A549 (cell line): Measurements from ENCODE around the gene PCNX2. TPM values are rescaled to one million over a fixed set of nuclear protein-coding genes. Genes with fewer than 3 reads are reported as not detected.

Experiments used
- ATAC-seq, 2 experiments: fragments of 200-7000 bp in 1 of 2; fragments of >200 bp in 1 of 2; cut with Nextera tagmentation in 1 of 2; cut with Tn5 transposase in 1 of 2; 3 replicates each; pipeline versions ENCODE4 v1.8.0 to v1.9.1; 2018 to 2020; ENCODE audit warnings: mild to moderate bottlenecking in 1 of 2, moderate library complexity in 1 of 2
- CTCF ChIA-PET: fragments of 300-600 bp; sonication (Branson Sonifier 250); formaldehyde crosslinking; extraction: SDS; loops from one replicate; lab custom pipeline; 2021; ENCODE audit warnings: antibody characterized with exemption, inconsistent platforms; lab: Yijun Ruan, JAX
- POLR2A ChIA-PET: fragments of 350-600 bp; formaldehyde crosslinking; extraction: SDS; loops from one replicate; lab custom pipeline; 2021; ENCODE audit warnings: antibody characterized with exemption, inconsistent platforms; lab: Yijun Ruan, JAX
- DNase-seq, 2 experiments: peaks; one replicate each; pipeline versions ENCODE4 v3.0.0 to v3.0.0-alpha.2; 2011 to 2016; ENCODE audit warnings: low read depth in 1 of 2, low spot score in 1 of 2
- FAIRE-seq: peaks from 2 replicates; lab custom pipeline; 2011; peaks lifted over from hg19 to GRCh38; lab: Jason Lieb, UNC
- H3K27ac ChIP-seq, 2 experiments: fragments of >200 bp; sonication (Bioruptor Twin); formaldehyde crosslinking; 3 replicates each; pipeline ENCODE4 v1.5.1; 2016 to 2017
- H3K4me1 ChIP-seq: fragments of >200 bp; sonication (Bioruptor Twin); formaldehyde crosslinking; 3 replicates; pipeline ENCODE4 v1.6.1; 2016
- H3K4me2 ChIP-seq: fragments of >200 bp; sonication (Bioruptor Twin); formaldehyde crosslinking; 3 replicates; pipeline ENCODE4 v1.6.1; 2016
- H3K4me3 ChIP-seq: fragments of >200 bp; sonication (Bioruptor Twin); formaldehyde crosslinking; 3 replicates; pipeline ENCODE4 v1.5.1; 2016
- H3K9me3 ChIP-seq: fragments of >200 bp; sonication (Bioruptor Twin); formaldehyde crosslinking; 3 replicates; pipeline ENCODE4 v1.6.1; 2016
- CHD2 ChIP-seq: fragments of 150-350 bp; IDR thresholded peaks from 2 replicates; pipeline ENCODE4 v1.6.1; 2014; ENCODE audit warnings: low read length; ENCODE audit not compliant: partially characterized antibody
- E2F6 ChIP-seq: IDR thresholded peaks from 2 replicates; pipeline ENCODE4 v1.6.1; 2012; ENCODE audit warnings: low read depth, borderline replicate concordance
- EP300 ChIP-seq, 2 experiments: fragments of >200 bp; sonication (Bioruptor Twin); formaldehyde crosslinking; IDR thresholded peaks; 2 replicates in 1 of 2; 3 replicates in 1 of 2; pipeline ENCODE4 v1.6.1; 2016 to 2017
- ESRRA ChIP-seq: fragments of 150-350 bp; IDR thresholded peaks from 2 replicates; pipeline ENCODE4 v1.6.1; 2014; ENCODE audit warnings: mild to moderate bottlenecking, low read length, borderline replicate concordance
- FOSB ChIP-seq: fragments of 250-450 bp; sonication (Bioruptor Pico); IDR thresholded peaks from 2 replicates; pipeline ENCODE4 v1.5.0; 2020; ENCODE audit warnings: mild to moderate bottlenecking, moderate library complexity
- HOXB13 ChIP-seq: fragments of 250-450 bp; sonication (Bioruptor Pico); IDR thresholded peaks from 2 replicates; pipeline ENCODE4 v1.5.0; 2020; ENCODE audit warnings: low read depth, mild to moderate bottlenecking, moderate library complexity
- HOXB5 ChIP-seq: fragments of 250-450 bp; sonication (Bioruptor Pico); IDR thresholded peaks from 2 replicates; pipeline ENCODE4 v1.5.0; 2020; ENCODE audit warnings: mild to moderate bottlenecking, moderate library complexity
- JUN ChIP-seq, 2 experiments: fragments of >200 bp; sonication (Bioruptor Twin); formaldehyde crosslinking; IDR thresholded peaks; 2 replicates in 1 of 2; 3 replicates in 1 of 2; pipeline ENCODE4 v1.6.1; 2016 to 2017
- KDM1A ChIP-seq: fragments of 200-600 bp; sonication (generic); IDR thresholded peaks from 2 replicates; pipeline ENCODE4 v1.6.1; 2016; ENCODE audit warnings: low read depth, mild to moderate bottlenecking
- KDM5A ChIP-seq: fragments of 200-600 bp; sonication (generic); IDR thresholded peaks from 2 replicates; pipeline ENCODE4 v1.6.1; 2016; ENCODE audit warnings: antibody characterized with exemption, mild to moderate bottlenecking
- MAZ ChIP-seq: fragments of 150-350 bp; IDR thresholded peaks from 2 replicates; pipeline ENCODE4 v1.6.1; 2014; ENCODE audit warnings: antibody characterized with exemption, low read depth, low read length, borderline replicate concordance
- PHF8 ChIP-seq: fragments of 200-600 bp; sonication (generic); IDR thresholded peaks from 2 replicates; pipeline ENCODE4 v1.6.1; 2016; ENCODE audit warnings: low read depth, mild to moderate bottlenecking, antibody characterized with exemption, moderate library complexity, borderline replicate concordance
- RAD21 ChIP-seq, 2 experiments: fragments of >200 bp in 1 of 2; sonication (Bioruptor Twin) in 1 of 2; formaldehyde crosslinking in 1 of 2; IDR thresholded peaks in 1 of 2; conservative IDR thresholded peaks in 1 of 2; 2 replicates in 1 of 2; 3 replicates in 1 of 2; pipeline ENCODE4 v1.6.1; 2012 to 2018; ENCODE audit warnings: inconsistent platforms in 1 of 2
- RARB ChIP-seq: fragments of 250-450 bp; sonication (Bioruptor Pico); IDR thresholded peaks from 2 replicates; pipeline ENCODE4 v1.8.0; 2021; ENCODE audit warnings: mild to moderate bottlenecking, moderate library complexity
- RFX5 ChIP-seq: fragments of 450-650 bp; IDR thresholded peaks from 2 replicates; pipeline ENCODE4 v1.7.1; 2014; ENCODE audit warnings: antibody characterized with exemption, mild to moderate bottlenecking, moderate library complexity
- RNF2 ChIP-seq: fragments of 200-600 bp; sonication (generic); IDR thresholded peaks from 2 replicates; pipeline ENCODE4 v1.6.1; 2016; ENCODE audit warnings: low read depth, mild to moderate bottlenecking, antibody characterized with exemption, moderate library complexity, borderline replicate concordance
- ZC3H11A ChIP-seq: fragments of 450-650 bp; IDR thresholded peaks from 2 replicates; pipeline ENCODE4 v1.6.1; 2014; ENCODE audit warnings: antibody characterized with exemption, mild to moderate bottlenecking
- ZNF302 ChIP-seq: fragments of 250-450 bp; sonication (Bioruptor Pico); IDR thresholded peaks from 2 replicates; pipeline ENCODE4 v1.9.0; 2021; ENCODE audit warnings: inconsistent platforms, mild to moderate bottlenecking, moderate library complexity
- WGBS: methylation state at CpG from one replicate; pipeline ENCODE4 v1.1.6; 2017; ENCODE audit errors: missing lambda C conversion rate; 5-methylcytosine and 5-hydroxymethylcytosine counted together
- polyA plus RNA-seq, 4 experiments: library from polyadenylated mRNA; depleted of rRNA in 3 of 4; stranded (reverse); fragments of >200 nt; fragmentation: RNase III in 1 of 4; extraction: RNeasy Plus Mini Kit Qiagen cat#74134 plus additional on column Dnase treatment in 1 of 4; gene quantifications; 2 replicates in 3 of 4; 3 replicates in 1 of 4; pipeline ENCODE4 v1.2.3, GENCODE V29; 2011 to 2017
- TF ChIP-seq, protein P1 (sequence below): fragments of >200 bp; sonication (Bioruptor Twin); formaldehyde crosslinking; IDR thresholded peaks from 3 replicates; pipeline ENCODE4 v1.5.1; 2016
- TF ChIP-seq, protein P2 (sequence below): IDR thresholded peaks from 2 replicates; pipeline ENCODE4 v1.6.1; 2012
- TF ChIP-seq, protein P3 (sequence below): IDR thresholded peaks from 2 replicates; pipeline ENCODE4 v1.6.1; 2012
- TF ChIP-seq, protein P4 (sequence below): fragments of 250-450 bp; sonication (Bioruptor Pico); IDR thresholded peaks from 2 replicates; pipeline ENCODE4 v1.5.0; 2020; ENCODE audit warnings: low read depth, mild to moderate bottlenecking, moderate library complexity

The PCNX2 gene
- polyA plus RNA-seq, 2 of the 4 experiments (the other 2 are of a cell fraction) = 8.8 to 27.2 TPM

- ATAC-seq = no peak
- TF ChIP-seq RNF2 = no peak
- TF ChIP-seq RARB (CRISPR knock-in tag) = no peak
- no peak for TF ChIP-seq KDM1A
- no peak for TF ChIP-seq ZNF302
- TF ChIP-seq RFX5 = no peak
- TF ChIP-seq MAZ = no peak
- TF ChIP-seq, all 56 proteins: peak for 0
- Histone ChIP-seq H3K27ac (no peak overlapping the region), H3K4me3 (no peak overlapping the region), H3K4me1 (peaks cover 42% of the 10 kb centered on the region), H3K9me3 (no peaks in the 10 kb centered on the region), H3K4me2 (no peak overlapping the region)
- DNase-seq (no peak), FAIRE-seq (no peak)
- CTCF ChIA-PET = interaction anchor here (0.7 to 2.6 kb wide), 6 partner anchors 9 to 72 kb away, joined by 3 to 7 read pairs (median 4); no protein-coding TSS in a partner anchor
- POLR2A ChIA-PET = no interaction called here
- WGBS = 96% methylated on average over 1 of the region's 1 CpG
Measured at GRCh38 chr1:233333086-233333485, 37.6 kb upstream of the PCNX2 start.

DNA sequence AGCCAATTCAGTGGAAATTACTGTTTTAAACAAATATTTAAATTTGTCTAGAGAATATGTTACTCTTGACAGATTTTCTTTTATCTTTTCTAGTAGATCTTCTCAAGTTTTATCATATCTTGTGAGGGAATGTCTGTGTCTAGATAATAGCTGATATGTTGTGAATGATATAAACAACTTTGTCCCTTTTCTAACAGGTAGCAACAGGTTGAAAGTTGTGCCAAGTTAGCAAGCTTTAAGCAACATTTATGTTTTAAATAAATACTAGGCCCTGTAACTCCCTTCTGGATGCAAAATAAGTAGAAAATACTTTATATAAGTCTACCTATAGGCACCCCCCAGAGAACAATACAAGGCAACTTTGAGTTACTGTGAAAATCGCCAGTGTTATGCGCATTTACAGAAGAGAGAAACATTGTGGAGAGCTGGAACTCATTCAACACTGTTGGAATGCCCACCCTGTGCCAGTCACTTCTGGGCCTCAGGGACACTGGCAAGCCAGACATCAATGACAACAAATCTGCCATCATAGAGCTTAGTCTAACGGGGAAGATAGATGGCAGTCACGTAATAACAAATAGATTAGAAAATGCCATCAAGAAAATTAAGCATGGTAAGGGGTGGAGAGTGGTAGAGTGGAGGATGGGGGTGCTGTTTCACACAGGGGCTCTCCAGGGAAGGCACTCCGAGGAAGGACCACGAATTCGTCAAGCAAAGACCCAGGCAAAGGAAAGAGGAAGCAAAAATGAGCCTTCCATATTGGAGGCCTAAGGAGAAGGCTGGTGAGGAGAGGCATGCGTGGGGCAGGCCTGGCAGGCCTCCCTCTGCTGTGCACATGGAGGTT is 36.4 kb upstream of the PCNX2 start:
- no peak for TF ChIP-seq E2F6
- TF ChIP-seq, protein P1, sequence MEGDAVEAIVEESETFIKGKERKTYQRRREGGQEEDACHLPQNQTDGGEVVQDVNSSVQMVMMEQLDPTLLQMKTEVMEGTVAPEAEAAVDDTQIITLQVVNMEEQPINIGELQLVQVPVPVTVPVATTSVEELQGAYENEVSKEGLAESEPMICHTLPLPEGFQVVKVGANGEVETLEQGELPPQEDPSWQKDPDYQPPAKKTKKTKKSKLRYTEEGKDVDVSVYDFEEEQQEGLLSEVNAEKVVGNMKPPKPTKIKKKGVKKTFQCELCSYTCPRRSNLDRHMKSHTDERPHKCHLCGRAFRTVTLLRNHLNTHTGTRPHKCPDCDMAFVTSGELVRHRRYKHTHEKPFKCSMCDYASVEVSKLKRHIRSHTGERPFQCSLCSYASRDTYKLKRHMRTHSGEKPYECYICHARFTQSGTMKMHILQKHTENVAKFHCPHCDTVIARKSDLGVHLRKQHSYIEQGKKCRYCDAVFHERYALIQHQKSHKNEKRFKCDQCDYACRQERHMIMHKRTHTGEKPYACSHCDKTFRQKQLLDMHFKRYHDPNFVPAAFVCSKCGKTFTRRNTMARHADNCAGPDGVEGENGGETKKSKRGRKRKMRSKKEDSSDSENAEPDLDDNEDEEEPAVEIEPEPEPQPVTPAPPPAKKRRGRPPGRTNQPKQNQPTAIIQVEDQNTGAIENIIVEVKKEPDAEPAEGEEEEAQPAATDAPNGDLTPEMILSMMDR = peak; percentile 14; the same call in 1 of the 3 replicates
- TF ChIP-seq RAD21 (conservative IDR thresholded peaks at IDR 0.05 in 1 of 2, IDR thresholded peaks at IDR 0.05 in 1 of 2) = 0 out of 5 replicates have a peak, but pooled peaks of 1 of the 2 experiments have one; percentile 14
- no peak for TF ChIP-seq HOXB5
- Histone ChIP-seq H3K27ac (no peak overlapping the region), H3K4me2 (peak overlapping the region; percentile 95), H3K4me3 (no peak overlapping the region), H3K4me1 (peaks cover 34% of the 10 kb centered on the region), H3K9me3 (no peaks in the 10 kb centered on the region)
- POLR2A ChIA-PET = no interaction called here
- FAIRE-seq = peak; percentile 68
- DNase-seq = no peak
- 78% methylated on average over 8 of the region's 8 CpGs for WGBS
- CTCF ChIA-PET = interaction anchor here (0.6 to 1.5 kb wide), 7 partner anchors 8 to 1625 kb away, joined by 3 to 9 read pairs (median 3); no protein-coding TSS in a partner anchor
- no peak for ATAC-seq

DNA sequence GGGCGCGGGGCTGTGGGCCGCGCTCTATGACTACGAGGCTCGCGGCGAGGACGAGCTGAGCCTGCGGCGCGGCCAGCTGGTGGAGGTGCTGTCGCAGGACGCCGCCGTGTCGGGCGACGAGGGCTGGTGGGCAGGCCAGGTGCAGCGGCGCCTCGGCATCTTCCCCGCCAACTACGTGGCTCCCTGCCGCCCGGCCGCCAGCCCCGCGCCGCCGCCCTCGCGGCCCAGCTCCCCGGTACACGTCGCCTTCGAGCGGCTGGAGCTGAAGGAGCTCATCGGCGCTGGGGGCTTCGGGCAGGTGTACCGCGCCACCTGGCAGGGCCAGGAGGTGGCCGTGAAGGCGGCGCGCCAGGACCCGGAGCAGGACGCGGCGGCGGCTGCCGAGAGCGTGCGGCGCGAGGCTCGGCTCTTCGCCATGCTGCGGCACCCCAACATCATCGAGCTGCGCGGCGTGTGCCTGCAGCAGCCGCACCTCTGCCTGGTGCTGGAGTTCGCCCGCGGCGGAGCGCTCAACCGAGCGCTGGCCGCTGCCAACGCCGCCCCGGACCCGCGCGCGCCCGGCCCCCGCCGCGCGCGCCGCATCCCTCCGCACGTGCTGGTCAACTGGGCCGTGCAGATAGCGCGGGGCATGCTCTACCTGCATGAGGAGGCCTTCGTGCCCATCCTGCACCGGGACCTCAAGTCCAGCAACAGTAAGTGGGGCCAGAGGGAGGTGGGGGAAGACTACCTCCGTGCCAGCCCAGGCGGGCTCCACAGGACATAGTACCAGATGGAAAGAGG is 32.8 kb upstream of the PCNX2 start:
- Histone ChIP-seq H3K27ac (peak overlapping the region; percentile 96 to 97), H3K4me2 (peak overlapping the region; percentile 95), H3K4me1 (peaks cover 34% of the 10 kb centered on the region), H3K4me3 (peak overlapping the region; percentile 98), H3K9me3 (no peaks in the 10 kb centered on the region)
- no peak for TF ChIP-seq EP300 (IDR thresholded peaks at IDR 0.05)
- TF ChIP-seq KDM1A = no peak
- 0 out of 2 replicates have a peak, but pooled peaks have one; percentile 26 for TF ChIP-seq HOXB5
- no peak for TF ChIP-seq KDM5A
- TF ChIP-seq, protein P2, sequence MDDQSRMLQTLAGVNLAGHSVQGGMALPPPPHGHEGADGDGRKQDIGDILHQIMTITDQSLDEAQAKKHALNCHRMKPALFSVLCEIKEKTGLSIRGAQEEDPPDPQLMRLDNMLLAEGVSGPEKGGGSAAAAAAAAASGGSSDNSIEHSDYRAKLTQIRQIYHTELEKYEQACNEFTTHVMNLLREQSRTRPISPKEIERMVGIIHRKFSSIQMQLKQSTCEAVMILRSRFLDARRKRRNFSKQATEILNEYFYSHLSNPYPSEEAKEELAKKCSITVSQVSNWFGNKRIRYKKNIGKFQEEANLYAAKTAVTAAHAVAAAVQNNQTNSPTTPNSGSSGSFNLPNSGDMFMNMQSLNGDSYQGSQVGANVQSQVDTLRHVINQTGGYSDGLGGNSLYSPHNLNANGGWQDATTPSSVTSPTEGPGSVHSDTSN = no peak
- no peak for TF ChIP-seq PHF8
- no peak for TF ChIP-seq CHD2
- TF ChIP-seq FOSB (CRISPR knock-in tag) = no peak
- no peak for TF ChIP-seq ESRRA
- TF ChIP-seq HOXB13 (CRISPR knock-in tag) = no peak
- TF ChIP-seq, protein P3, sequence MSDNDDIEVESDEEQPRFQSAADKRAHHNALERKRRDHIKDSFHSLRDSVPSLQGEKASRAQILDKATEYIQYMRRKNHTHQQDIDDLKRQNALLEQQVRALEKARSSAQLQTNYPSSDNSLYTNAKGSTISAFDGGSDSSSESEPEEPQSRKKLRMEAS = peak; percentile 86
- TF ChIP-seq E2F6 = peak; percentile 56
- TF ChIP-seq, protein P4, sequence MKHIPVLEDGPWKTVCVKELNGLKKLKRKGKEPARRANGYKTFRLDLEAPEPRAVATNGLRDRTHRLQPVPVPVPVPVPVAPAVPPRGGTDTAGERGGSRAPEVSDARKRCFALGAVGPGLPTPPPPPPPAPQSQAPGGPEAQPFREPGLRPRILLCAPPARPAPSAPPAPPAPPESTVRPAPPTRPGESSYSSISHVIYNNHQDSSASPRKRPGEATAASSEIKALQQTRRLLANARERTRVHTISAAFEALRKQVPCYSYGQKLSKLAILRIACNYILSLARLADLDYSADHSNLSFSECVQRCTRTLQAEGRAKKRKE (CRISPR knock-in tag) = 0 out of 2 replicates have a peak, but pooled peaks have one; percentile 36
- peak; percentile 11 to 36; a peak in 1 of 5 replicates for TF ChIP-seq JUN (IDR thresholded peaks at IDR 0.05)
- no peak for TF ChIP-seq ZC3H11A
- ATAC-seq (peak; percentile 32 to 42), FAIRE-seq (no peak), DNase-seq (peak in 1 of 2 experiments; percentile 36)
- CTCF ChIA-PET = interaction anchor here (0.6 to 1.6 kb wide), 8 partner anchors 10 to 783 kb away, joined by 3 to 4 read pairs (median 3); no protein-coding TSS in a partner anchor
- POLR2A ChIA-PET = interaction anchor here (0.9 to 1.3 kb wide), 3 partner anchors 12 to 32 kb away, joined by 3 to 7 read pairs (median 4); no protein-coding TSS in a partner anchor
- 2% methylated on average over 22 of the region's 96 CpGs for WGBS
